Ascending aorta (tissue), 2 donors: ENCODE results near the gene SMYD1. TPM values are rescaled to one million over a fixed set of nuclear protein-coding genes. Genes with fewer than 3 reads are reported as not detected.

Experiments
- DNase-seq, 2 donors: peaks; one replicate each; pipeline ENCODE4 v3.0.0-alpha.2; 2019; ENCODE audit warnings: low spot score in 2 of 2
- H3K27ac ChIP-seq, 2 donors: fragments of 200-600 bp; sonication (generic); one replicate each; pipeline ENCODE4 v1.5.1; 2016 to 2017; ENCODE audit warnings: mild to moderate bottlenecking in 1 of 2
- H3K27me3 ChIP-seq: fragments of 200-600 bp; sonication (generic); one replicate; pipeline ENCODE4 v1.5.1; 2017
- H3K36me3 ChIP-seq, 2 donors: fragments of 200-600 bp; sonication (generic); one replicate each; pipeline ENCODE4 v1.5.1; 2016
- H3K4me1 ChIP-seq, 2 donors: fragments of 200-600 bp; sonication (generic); one replicate each; pipeline ENCODE4 v1.5.1; 2016 to 2017; ENCODE audit warnings: mild to moderate bottlenecking in 1 of 2
- H3K4me3 ChIP-seq, 2 donors: fragments of 200-600 bp; sonication (generic); one replicate each; pipeline ENCODE4 v1.5.1; 2016 to 2017; ENCODE audit warnings: mild to moderate bottlenecking in 1 of 2
- H3K9me3 ChIP-seq, 2 donors: fragments of 200-600 bp; sonication (generic); one replicate each; pipeline ENCODE4 v1.5.1; 2016
- intact Hi-C: fragments of 100-400 bp; cut with DNase I; formaldehyde crosslinking; loops from one replicate; pipeline ENCODE4 v1.15.1; 2023
- total RNA-seq: library from RNA; depleted of rRNA; stranded (reverse); fragments of >200 nt; gene quantifications from one replicate; pipeline ENCODE4 v1.1.0, GENCODE V29; 2016
- TF ChIP-seq, protein P1 (sequence below), 3 experiments: fragments of 200-600 bp in 2 of 3; fragments of 450-650 bp in 1 of 3; sonication (generic) in 2 of 3; IDR thresholded peaks; one replicate each; pipeline ENCODE4 v1.5.1; 2016 to 2019; ENCODE audit warnings: antibody characterized with exemption in 3 of 3, mild to moderate bottlenecking in 1 of 3, moderate library complexity in 1 of 3

Gene SMYD1
- total RNA-seq, 1 donor from 2014 or later = not detected

DNA sequence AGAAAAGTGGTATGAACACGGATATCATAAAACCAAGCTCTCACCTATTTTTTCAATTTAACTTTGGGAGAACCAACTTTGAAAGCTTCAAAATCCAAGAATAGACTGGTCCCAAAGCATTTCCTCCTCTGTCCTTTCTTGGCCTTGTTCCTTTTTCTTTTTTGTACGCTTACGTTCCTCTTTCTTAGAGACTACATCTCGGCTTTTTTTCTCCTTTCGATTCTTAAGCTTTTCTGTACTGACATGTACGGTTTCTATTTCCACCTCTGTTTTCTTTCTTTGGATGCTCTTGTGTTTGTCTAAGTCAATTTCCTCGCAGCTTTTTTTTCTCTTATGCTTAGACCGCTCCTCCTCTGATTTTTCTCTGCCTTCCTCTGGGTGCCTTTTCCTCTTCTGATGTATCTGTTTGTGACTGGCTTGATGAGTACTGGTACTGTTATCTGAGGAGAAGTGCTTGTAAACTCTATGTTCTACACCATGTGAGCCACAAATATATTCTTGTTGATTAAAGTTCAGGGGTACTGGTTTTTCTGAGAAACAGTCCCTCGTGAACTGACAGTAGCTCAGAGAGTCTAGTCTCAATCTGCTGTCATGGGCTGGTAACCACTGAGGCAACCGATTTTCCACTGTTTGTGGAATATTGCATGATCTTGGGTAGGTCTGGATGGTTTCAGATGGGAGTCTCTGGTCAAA lies 39.8 kb upstream of the SMYD1 start:
- DNase-seq = no peak
- Histone ChIP-seq H3K36me3 (peaks cover 19 to 36% of the 10 kb centered on the region in 2 donors), H3K4me3 (no peak overlapping the region), H3K27ac (no peak overlapping the region), H3K9me3 (no peaks in the 10 kb centered on the region), H3K4me1 (no peaks in the 10 kb centered on the region), H3K27me3 (no peaks in the 10 kb centered on the region)
- TF ChIP-seq, protein P1, sequence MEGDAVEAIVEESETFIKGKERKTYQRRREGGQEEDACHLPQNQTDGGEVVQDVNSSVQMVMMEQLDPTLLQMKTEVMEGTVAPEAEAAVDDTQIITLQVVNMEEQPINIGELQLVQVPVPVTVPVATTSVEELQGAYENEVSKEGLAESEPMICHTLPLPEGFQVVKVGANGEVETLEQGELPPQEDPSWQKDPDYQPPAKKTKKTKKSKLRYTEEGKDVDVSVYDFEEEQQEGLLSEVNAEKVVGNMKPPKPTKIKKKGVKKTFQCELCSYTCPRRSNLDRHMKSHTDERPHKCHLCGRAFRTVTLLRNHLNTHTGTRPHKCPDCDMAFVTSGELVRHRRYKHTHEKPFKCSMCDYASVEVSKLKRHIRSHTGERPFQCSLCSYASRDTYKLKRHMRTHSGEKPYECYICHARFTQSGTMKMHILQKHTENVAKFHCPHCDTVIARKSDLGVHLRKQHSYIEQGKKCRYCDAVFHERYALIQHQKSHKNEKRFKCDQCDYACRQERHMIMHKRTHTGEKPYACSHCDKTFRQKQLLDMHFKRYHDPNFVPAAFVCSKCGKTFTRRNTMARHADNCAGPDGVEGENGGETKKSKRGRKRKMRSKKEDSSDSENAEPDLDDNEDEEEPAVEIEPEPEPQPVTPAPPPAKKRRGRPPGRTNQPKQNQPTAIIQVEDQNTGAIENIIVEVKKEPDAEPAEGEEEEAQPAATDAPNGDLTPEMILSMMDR (IDR thresholded peaks at IDR 0.05) = no peak
- intact Hi-C loops = no loop called here

DNA sequence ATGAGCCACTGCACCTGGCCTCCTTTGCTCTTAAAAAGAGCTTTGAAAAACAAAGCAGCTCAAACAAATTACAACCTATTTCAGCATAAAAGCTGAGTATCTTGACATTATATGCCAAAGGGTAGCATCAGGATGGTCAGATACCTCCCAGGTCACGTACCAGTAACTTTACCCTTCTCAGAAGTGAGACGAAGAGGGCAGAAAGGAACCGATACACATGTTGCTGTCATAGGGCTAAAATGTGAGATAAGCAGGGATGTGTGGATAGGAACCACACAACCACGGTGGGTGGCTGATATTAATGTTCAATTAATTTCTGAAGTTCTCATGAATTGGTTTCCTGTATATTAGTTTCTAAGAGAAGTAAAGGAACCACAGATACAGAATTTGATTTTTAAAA lies 38.7 kb upstream of the SMYD1 start:
- intact Hi-C loops = no loop called here
- peaks cover 22 to 44% of the 10 kb centered on the region in 2 donors for H3K36me3 ChIP-seq
- no peak for DNase-seq
- no peaks in the 10 kb centered on the region for H3K9me3 ChIP-seq
- H3K27ac ChIP-seq = no peak overlapping the region
- TF ChIP-seq, protein P1 (IDR thresholded peaks at IDR 0.05) = no peak
- H3K27me3 ChIP-seq = no peaks in the 10 kb centered on the region
- H3K4me3 ChIP-seq = no peak overlapping the region
- H3K4me1 ChIP-seq = no peaks in the 10 kb centered on the region

DNA sequence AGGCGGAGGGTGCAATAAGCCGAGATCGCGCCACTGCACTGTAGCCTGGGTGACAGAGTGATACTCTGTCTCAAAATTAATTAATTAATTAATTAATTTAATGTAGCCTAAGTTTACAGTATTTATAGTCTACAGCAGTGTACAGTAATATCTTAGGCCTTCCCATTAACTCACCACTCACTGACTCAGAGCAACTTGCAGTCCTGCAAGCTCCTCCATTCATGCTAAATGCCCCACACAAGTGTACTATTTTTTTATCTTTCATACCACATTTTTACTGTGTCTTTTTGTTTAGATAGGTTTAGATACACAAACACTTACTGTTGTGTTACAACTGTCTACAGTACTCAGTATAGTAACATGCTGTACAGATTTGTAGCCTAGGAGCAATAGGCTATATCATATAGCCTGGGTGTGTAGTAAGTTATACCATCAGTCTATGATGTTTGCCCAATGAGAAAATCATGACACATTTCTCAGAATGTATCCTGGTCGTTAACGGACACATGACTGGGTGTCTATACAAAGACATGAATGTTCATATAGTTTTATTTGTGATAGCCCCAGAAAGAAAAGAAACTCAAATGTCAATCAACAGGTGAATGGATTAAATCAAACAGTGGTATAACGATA lies 35.4 kb upstream of the SMYD1 start:
- intact Hi-C loops = no loop called here

DNA sequence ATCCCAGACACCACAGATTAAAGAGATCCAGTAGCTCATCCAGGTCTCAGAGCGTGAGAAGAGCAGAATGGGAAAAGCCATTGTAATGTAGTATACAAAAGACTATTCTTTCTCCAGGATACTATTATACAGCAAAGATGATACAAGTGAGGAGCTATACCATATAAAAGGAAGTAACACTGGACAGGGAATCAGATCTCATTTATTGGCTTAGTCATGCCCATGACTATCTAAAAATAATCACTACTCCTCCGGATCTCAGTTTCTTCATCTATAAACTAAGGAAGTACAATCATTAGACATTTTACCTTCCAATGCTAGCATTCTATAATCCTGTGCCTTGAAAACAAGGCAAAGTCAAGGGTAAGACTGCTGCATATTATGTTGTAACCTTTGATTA lies 31.4 kb upstream of the SMYD1 start:
- TF ChIP-seq, protein P1 (IDR thresholded peaks at IDR 0.05) = no peak
- no peaks in the 10 kb centered on the region for H3K27me3 ChIP-seq
- intact Hi-C loops = no loop called here
- H3K27ac ChIP-seq = no peak overlapping the region
- H3K36me3 ChIP-seq = peaks cover 6 to 33% of the 10 kb centered on the region in 2 donors
- H3K4me1 ChIP-seq = peaks cover 0 to 3% of the 10 kb centered on the region in 2 donors
- H3K9me3 ChIP-seq = no peaks in the 10 kb centered on the region
- H3K4me3 ChIP-seq = no peak overlapping the region
- no peak for DNase-seq

More for the DNA sequence above, 35.4 kb upstream of the SMYD1 start:
- Histone ChIP-seq H3K36me3 (peaks cover 22 to 55% of the 10 kb centered on the region in 2 donors), H3K9me3 (no peaks in the 10 kb centered on the region), H3K27ac (no peak overlapping the region), H3K27me3 (no peaks in the 10 kb centered on the region), H3K4me1 (no peaks in the 10 kb centered on the region), H3K4me3 (no peak overlapping the region)
- TF ChIP-seq, protein P1 (IDR thresholded peaks at IDR 0.05) = no peak
- no peak for DNase-seq

DNA sequence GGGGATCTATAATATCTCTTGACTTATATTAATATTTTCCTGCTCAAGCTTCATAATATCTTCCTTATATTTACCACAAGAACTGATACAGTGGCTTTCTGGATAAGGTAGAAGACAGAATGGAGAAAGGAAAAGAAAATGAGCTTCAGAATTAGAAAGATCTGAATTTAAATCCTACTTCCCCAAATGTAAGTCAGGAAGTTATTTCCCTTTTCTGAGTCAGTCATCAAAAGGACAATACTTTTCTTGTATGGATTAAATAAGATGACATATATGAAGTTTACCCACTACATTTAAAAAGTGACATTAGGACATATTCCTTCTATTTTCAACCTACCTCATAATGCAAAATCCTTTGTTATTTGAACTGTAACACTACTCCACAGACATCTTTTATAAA lies 31.0 kb upstream of the SMYD1 start:
- no peak overlapping the region for H3K27ac ChIP-seq
- intact Hi-C loops = no loop called here
- H3K4me1 ChIP-seq = peaks cover 0 to 3% of the 10 kb centered on the region in 2 donors
- H3K4me3 ChIP-seq = no peak overlapping the region
- no peaks in the 10 kb centered on the region for H3K9me3 ChIP-seq
- no peaks in the 10 kb centered on the region for H3K27me3 ChIP-seq
- DNase-seq = no peak
- H3K36me3 ChIP-seq = peaks cover 6 to 30% of the 10 kb centered on the region in 2 donors
- TF ChIP-seq, protein P1 (IDR thresholded peaks at IDR 0.05) = no peak
